Natural killer cell (primary cell): ENCODE results near the gene ACTN4. TPM values are rescaled to one million over a fixed set of nuclear protein-coding genes. Genes with fewer than 3 reads are reported as not detected.
A peak's percentile ranks its signal among the peaks of the same experiment; 100 is the strongest.

Experiments used
- ATAC-seq, 3 donors: fragments of 150-1000 bp in 2 of 3; fragments of 200-7000 bp in 1 of 3; cut with Tn5 transposase; 1 replicate in 1 of 3; 2 replicates in 2 of 3; pipeline ENCODE4 v1.10.0; 2021; ENCODE audit warnings: mild to moderate bottlenecking in 2 of 3, moderate library complexity in 2 of 3
- DNase-seq, 2 donors: peaks; one replicate each; pipeline versions ENCODE4 v3.0.0 to v3.0.0-alpha.2; 2013 to 2021; ENCODE audit warnings: mixed read lengths in 1 of 2
- H3K27ac ChIP-seq: one replicate; pipeline ENCODE4 v1.5.1; 2013; ENCODE audit warnings: mild to moderate bottlenecking, low read length
- H3K27me3 ChIP-seq: one replicate; pipeline ENCODE4 v1.6.1; 2013; ENCODE audit warnings: low read length; ENCODE audit not compliant: control insufficient read depth, insufficient read depth
- H3K36me3 ChIP-seq: one replicate; pipeline ENCODE4 v1.6.1; 2013; ENCODE audit warnings: low read length; ENCODE audit not compliant: control insufficient read depth, insufficient read depth
- H3K4me1 ChIP-seq: one replicate; pipeline ENCODE4 v1.6.1; 2013; ENCODE audit warnings: low read length; ENCODE audit not compliant: control insufficient read depth, insufficient read depth
- H3K4me3 ChIP-seq: one replicate; pipeline ENCODE4 v1.5.1; 2013; ENCODE audit warnings: low read length
- H3K9me3 ChIP-seq: one replicate; pipeline ENCODE4 v1.6.1; 2013; ENCODE audit warnings: low read length; ENCODE audit not compliant: control insufficient read depth, insufficient read depth
- H3K27ac Mint-ChIP-seq, 2 donors: one replicate each; pipeline ENCODE4 v1.8.0; 2022; ENCODE audit warnings: mild to moderate bottlenecking in 2 of 2, mixed read lengths in 2 of 2, moderate library complexity in 1 of 2
- H3K27me3 Mint-ChIP-seq, 2 donors: one replicate each; pipeline ENCODE4 v1.8.0; 2022; ENCODE audit warnings: low read depth in 2 of 2, mixed read lengths in 2 of 2
- H3K36me3 Mint-ChIP-seq: one replicate; pipeline ENCODE4 v1.8.0; 2022; ENCODE audit warnings: mixed read lengths
- H3K4me1 Mint-ChIP-seq, 2 donors: one replicate each; pipeline ENCODE4 v1.8.0; 2022; ENCODE audit warnings: mixed read lengths in 2 of 2
- H3K4me3 Mint-ChIP-seq: one replicate; pipeline ENCODE4 v1.8.0; 2022; ENCODE audit warnings: mild to moderate bottlenecking, moderate library complexity, mixed read lengths
- H3K9me3 Mint-ChIP-seq, 2 donors: one replicate each; pipeline ENCODE4 v1.8.0; 2022; ENCODE audit warnings: mixed read lengths in 2 of 2
- WGBS: methylation state at CpG from one replicate; pipeline ENCODE4 v1.1.7; 2013; ENCODE audit warnings: missing lambda C conversion rate; ENCODE audit not compliant: insufficient coverage; 5-methylcytosine and 5-hydroxymethylcytosine counted together
- intact Hi-C: fragments of 100-400 bp; cut with micrococcal nuclease; formaldehyde crosslinking; loops from one replicate; pipeline ENCODE4 v1.14.2; 2022
- total RNA-seq, 4 donors: library from RNA; stranded (reverse); fragments of 120-200 nt in 1 of 4; gene quantifications; one replicate each; pipeline versions ENCODE4 v1.2.3 to v1.2.4, GENCODE V29; 2013 to 2022
- TF ChIP-seq, protein P1 (sequence below): fragments of 200-600 bp; IDR thresholded peaks from one replicate; pipeline ENCODE4 v1.8.0; 2022; ENCODE audit warnings: antibody characterized with exemption

The ACTN4 gene
- total RNA-seq, 3 donors from 2014 or later (not counting 1 experiment from before 2014, with no cell fraction given): 443 to 595 (median 541) TPM

GRCh38 chr19:38741670-38742069 is 94.2 kb downstream of the ACTN4 start:
- Histone ChIP-seq H3K27me3 (no peaks in the 10 kb centered on the region), H3K4me3 (no peak overlapping the region), H3K4me1 (peaks cover 31% of the 10 kb centered on the region), H3K36me3 (no peaks in the 10 kb centered on the region), H3K27ac (no peak overlapping the region), H3K9me3 (no peaks in the 10 kb centered on the region)
- WGBS: 97% methylated on average over 15 of the region's 15 CpGs
- TF ChIP-seq, protein P1, sequence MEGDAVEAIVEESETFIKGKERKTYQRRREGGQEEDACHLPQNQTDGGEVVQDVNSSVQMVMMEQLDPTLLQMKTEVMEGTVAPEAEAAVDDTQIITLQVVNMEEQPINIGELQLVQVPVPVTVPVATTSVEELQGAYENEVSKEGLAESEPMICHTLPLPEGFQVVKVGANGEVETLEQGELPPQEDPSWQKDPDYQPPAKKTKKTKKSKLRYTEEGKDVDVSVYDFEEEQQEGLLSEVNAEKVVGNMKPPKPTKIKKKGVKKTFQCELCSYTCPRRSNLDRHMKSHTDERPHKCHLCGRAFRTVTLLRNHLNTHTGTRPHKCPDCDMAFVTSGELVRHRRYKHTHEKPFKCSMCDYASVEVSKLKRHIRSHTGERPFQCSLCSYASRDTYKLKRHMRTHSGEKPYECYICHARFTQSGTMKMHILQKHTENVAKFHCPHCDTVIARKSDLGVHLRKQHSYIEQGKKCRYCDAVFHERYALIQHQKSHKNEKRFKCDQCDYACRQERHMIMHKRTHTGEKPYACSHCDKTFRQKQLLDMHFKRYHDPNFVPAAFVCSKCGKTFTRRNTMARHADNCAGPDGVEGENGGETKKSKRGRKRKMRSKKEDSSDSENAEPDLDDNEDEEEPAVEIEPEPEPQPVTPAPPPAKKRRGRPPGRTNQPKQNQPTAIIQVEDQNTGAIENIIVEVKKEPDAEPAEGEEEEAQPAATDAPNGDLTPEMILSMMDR: no peak
- ATAC-seq: no peak
- no peaks in the 10 kb centered on the region for H3K9me3 Mint-ChIP-seq
- H3K4me3 Mint-ChIP-seq: no peak overlapping the region
- no peaks in the 10 kb centered on the region for H3K27me3 Mint-ChIP-seq
- DNase-seq: peak in 1 of 2 donors; percentile 1
- intact Hi-C loops: no loop called here
- H3K27ac Mint-ChIP-seq: no peak overlapping the region
- no peaks in the 10 kb centered on the region for H3K36me3 Mint-ChIP-seq
- H3K4me1 Mint-ChIP-seq: peaks cover 24 to 43% of the 10 kb centered on the region in 2 donors

DNA sequence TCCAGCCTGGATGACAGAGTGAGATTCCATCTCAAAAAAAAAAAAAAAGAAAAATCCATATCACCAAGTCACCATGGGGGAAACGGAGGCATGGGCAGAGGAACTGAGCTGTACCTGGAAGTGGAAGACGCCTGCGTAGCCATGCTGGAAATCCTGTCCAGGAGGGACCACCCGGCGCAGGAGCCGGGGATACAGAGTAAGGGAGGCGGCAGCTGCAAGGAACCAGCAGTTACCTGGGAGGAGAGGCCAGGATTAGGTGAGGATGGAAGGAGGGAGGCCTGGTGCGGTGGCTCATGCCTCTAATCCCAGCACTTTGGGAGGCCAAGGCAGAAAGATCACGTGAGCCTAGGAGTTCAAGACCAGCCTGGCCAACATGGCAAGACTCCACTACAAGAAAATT is 94.8 kb downstream of the ACTN4 start:
- no peaks in the 10 kb centered on the region for H3K36me3 Mint-ChIP-seq
- no peaks in the 10 kb centered on the region for H3K36me3 ChIP-seq
- H3K4me3 ChIP-seq: no peak overlapping the region
- no peak overlapping the region for H3K27ac ChIP-seq
- no peaks in the 10 kb centered on the region for H3K9me3 Mint-ChIP-seq
- H3K4me1 Mint-ChIP-seq: peaks cover 24 to 40% of the 10 kb centered on the region in 2 donors
- H3K4me3 Mint-ChIP-seq: no peak overlapping the region
- TF ChIP-seq, protein P1: no peak
- WGBS: 95% methylated on average over 9 of the region's 9 CpGs
- no peaks in the 10 kb centered on the region for H3K9me3 ChIP-seq
- ATAC-seq (no peak), DNase-seq (no peak)
- intact Hi-C loops: no loop called here
- H3K27me3 ChIP-seq: no peaks in the 10 kb centered on the region
- H3K27me3 Mint-ChIP-seq: no peaks in the 10 kb centered on the region
- H3K27ac Mint-ChIP-seq: peak overlapping the region in 1 of 2 donors; percentile 38
- peaks cover 25% of the 10 kb centered on the region for H3K4me1 ChIP-seq

GRCh38 chr19:38742906-38743305 is 95.5 kb downstream of the ACTN4 start:
- no peak overlapping the region for H3K4me3 ChIP-seq
- peaks cover 22% of the 10 kb centered on the region for H3K4me1 ChIP-seq
- no peaks in the 10 kb centered on the region for H3K9me3 ChIP-seq
- ATAC-seq (no peak), DNase-seq (no peak)
- no peak overlapping the region for H3K27ac ChIP-seq
- peak overlapping the region in 1 of 2 donors; percentile 38 for H3K27ac Mint-ChIP-seq
- H3K36me3 ChIP-seq: no peaks in the 10 kb centered on the region
- no peaks in the 10 kb centered on the region for H3K9me3 Mint-ChIP-seq
- H3K36me3 Mint-ChIP-seq: no peaks in the 10 kb centered on the region
- peaks cover 19 to 34% of the 10 kb centered on the region in 2 donors for H3K4me1 Mint-ChIP-seq
- no peaks in the 10 kb centered on the region for H3K27me3 ChIP-seq
- intact Hi-C loops: no loop called here
- no peaks in the 10 kb centered on the region for H3K27me3 Mint-ChIP-seq
- no peak overlapping the region for H3K4me3 Mint-ChIP-seq
- WGBS: 95% methylated on average over 6 of the region's 6 CpGs
- TF ChIP-seq, protein P1: no peak
